Neural cell (in vitro differentiated cells): Measurements from ENCODE around the gene ALOX12. TPM values are rescaled to one million over a fixed set of nuclear protein-coding genes. Genes with fewer than 3 reads are reported as not detected.

Experiments used
- H2AFZ ChIP-seq: fragments of 200-600, 300-800 bp; sonication (generic), shearing (Covaris generic); 2 replicates; pipeline ENCODE4 v1.6.0; 2014; ENCODE audit warnings: low read depth, mild to moderate bottlenecking, antibody characterized with exemption, low read length, moderate library complexity
- H3F3A ChIP-seq: fragments of 200-600 bp; shearing (Covaris generic); 2 replicates; pipeline ENCODE4 v1.6.1; 2016; ENCODE audit warnings: mild to moderate bottlenecking, moderate library complexity, mixed read lengths, antibody characterized with exemption, low read length; ENCODE audit not compliant: insufficient read depth, poor library complexity, severe bottlenecking
- H3K27ac ChIP-seq: fragments of 200-600, 300-800 bp; sonication (generic), shearing (Covaris generic); 2 replicates; pipeline ENCODE4 v1.5.1; 2014; ENCODE audit warnings: mild to moderate bottlenecking, low read length, moderate library complexity
- H3K27me3 ChIP-seq: fragments of 300-800, 200-600 bp; sonication (generic), shearing (Covaris generic); 2 replicates; pipeline ENCODE4 v1.6.0; 2014; ENCODE audit warnings: mild to moderate bottlenecking, low read depth, low read length, moderate library complexity; ENCODE audit not compliant: insufficient read depth
- H3K36me3 ChIP-seq: fragments of 300-800, 200-600 bp; sonication (generic), shearing (Covaris generic); 2 replicates; pipeline ENCODE4 v1.5.1; 2014; ENCODE audit warnings: mild to moderate bottlenecking, antibody characterized with exemption, low read length, moderate library complexity; ENCODE audit not compliant: insufficient read depth
- H3K4me2 ChIP-seq: fragments of 300-800, 200-600 bp; sonication (generic), shearing (Covaris generic); 2 replicates; pipeline ENCODE4 v1.6.0; 2014; ENCODE audit warnings: mild to moderate bottlenecking, low read length
- H3K4me3 ChIP-seq: fragments of 300-800, 200-600 bp; sonication (generic), shearing (Covaris generic); 2 replicates; pipeline ENCODE4 v1.5.1; 2014; ENCODE audit warnings: mild to moderate bottlenecking, low read length, moderate library complexity
- H3K79me2 ChIP-seq: fragments of 200-600 bp; shearing (Covaris generic); replicated peaks from 2 replicates; pipeline ENCODE4 v1.6.0; 2014; ENCODE audit warnings: mild to moderate bottlenecking, low read length, moderate library complexity; ENCODE audit not compliant: insufficient read depth
- H3K9ac ChIP-seq: fragments of 300-800, 200-600 bp; sonication (generic), shearing (Covaris generic); 2 replicates; pipeline ENCODE4 v1.6.1; 2016; ENCODE audit warnings: mild to moderate bottlenecking, low read length, mixed read lengths
- H3K9me2 ChIP-seq: fragments of 200-600 bp; shearing (Covaris generic); 2 replicates; pipeline ENCODE4 v1.6.1; 2016; ENCODE audit warnings: mild to moderate bottlenecking, low read length, mixed read lengths; ENCODE audit not compliant: insufficient read depth
- H3K9me3 ChIP-seq: fragments of 200-600, 300-800 bp; sonication (generic), shearing (Covaris generic); 2 replicates; pipeline ENCODE4 v1.6.1; 2016; ENCODE audit warnings: mild to moderate bottlenecking, mixed run types, low read length, moderate library complexity, mixed read lengths
- H4K20me1 ChIP-seq: fragments of 200-600 bp; shearing (Covaris generic); 2 replicates; pipeline ENCODE4 v1.6.1; 2016; ENCODE audit warnings: mild to moderate bottlenecking, mixed run types; ENCODE audit not compliant: insufficient read depth
- EP300 ChIP-seq: fragments of 450-650 bp; conservative IDR thresholded peaks from 2 replicates; pipeline ENCODE4 v1.6.1; 2014; ENCODE audit warnings: antibody characterized with exemption, mild to moderate bottlenecking, moderate library complexity; ENCODE audit not compliant: poor library complexity, severe bottlenecking
- EZH2 ChIP-seq: fragments of 200-600, 300-800 bp; shearing (Covaris generic), sonication (generic); IDR thresholded peaks from 2 replicates; pipeline ENCODE4 v1.6.1; 2014; ENCODE audit warnings: antibody characterized with exemption, low read length, borderline replicate concordance, mild to moderate bottlenecking; ENCODE audit not compliant: insufficient read depth, poor library complexity, severe bottlenecking
- MXI1 ChIP-seq: fragments of 450-650 bp; conservative IDR thresholded peaks from 2 replicates; pipeline ENCODE4 v1.6.1; 2014; ENCODE audit warnings: antibody characterized with exemption, mild to moderate bottlenecking; ENCODE audit not compliant: poor library complexity, severe bottlenecking
- POLR2AphosphoS5 ChIP-seq: IDR thresholded peaks from 2 replicates; pipeline ENCODE4 v1.6.1; 2012
- RAD21 ChIP-seq: fragments of 450-650 bp; conservative IDR thresholded peaks from 2 replicates; pipeline ENCODE4 v1.6.1; 2014; ENCODE audit warnings: antibody characterized with exemption, mild to moderate bottlenecking, moderate library complexity
- SMC3 ChIP-seq: fragments of 450-650 bp; conservative IDR thresholded peaks from 2 replicates; pipeline ENCODE4 v1.6.1; 2014; ENCODE audit warnings: antibody characterized with exemption, mild to moderate bottlenecking, moderate library complexity; ENCODE audit not compliant: poor library complexity
- TAF1 ChIP-seq: IDR thresholded peaks from 2 replicates; pipeline ENCODE4 v1.6.1; 2012; ENCODE audit warnings: low read depth
- polyA plus RNA-seq: library from polyadenylated mRNA; depleted of rRNA; stranded (reverse); fragments of >200 nt; gene quantifications from 2 replicates; pipeline ENCODE4 v1.2.3, GENCODE V29; 2014
- TF ChIP-seq, protein P1 (sequence below): fragments of 450-650 bp; IDR thresholded peaks from 2 replicates; pipeline ENCODE4 v1.5.1; 2014; ENCODE audit warnings: antibody characterized with exemption, mild to moderate bottlenecking, moderate library complexity; ENCODE audit not compliant: poor library complexity, severe bottlenecking
- TF ChIP-seq, protein P2 (sequence below): IDR thresholded peaks from 2 replicates; pipeline ENCODE4 v1.6.1; 2012; ENCODE audit warnings: borderline replicate concordance

The ALOX12 gene
- polyA plus RNA-seq, 1 donor from 2014 or later: not detected

DNA sequence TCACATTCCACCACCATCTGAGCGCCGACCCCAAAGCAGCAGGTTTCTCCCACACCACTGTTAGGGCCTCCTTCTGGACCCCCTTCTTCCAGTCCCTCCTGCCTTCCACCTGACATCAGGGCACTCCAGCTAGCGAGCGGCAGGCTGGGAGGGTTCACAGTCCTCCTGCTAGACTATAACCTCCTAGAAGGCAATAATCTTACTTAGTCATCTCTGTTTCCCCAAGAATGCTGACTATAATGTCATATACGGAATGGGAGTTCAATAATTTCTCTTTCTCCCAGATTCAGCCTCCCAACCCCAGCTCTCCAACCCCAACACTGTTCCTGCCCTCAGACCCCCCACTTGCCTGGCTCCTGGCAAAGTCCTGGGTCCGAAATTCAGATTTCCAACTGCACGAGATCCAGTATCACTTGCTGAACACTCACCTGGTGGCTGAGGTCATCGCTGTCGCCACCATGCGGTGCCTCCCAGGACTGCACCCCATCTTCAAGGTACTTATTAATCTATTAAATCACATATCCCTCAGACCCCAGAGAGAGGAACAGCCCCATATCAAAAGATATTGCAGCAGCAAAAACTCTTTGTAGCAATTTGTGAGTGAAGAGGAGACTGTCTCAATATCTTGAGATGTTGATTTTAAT is 5.6 kb downstream of the ALOX12 start:
- no peaks in the 10 kb centered on the region for H3K79me2 ChIP-seq
- no peak overlapping the region for H3K27ac ChIP-seq
- no peak overlapping the region for H3K4me3 ChIP-seq
- no peaks in the 10 kb centered on the region for H3F3A ChIP-seq
- H3K27me3 ChIP-seq: peaks cover 2% of the 10 kb centered on the region
- H2AFZ ChIP-seq: no peak overlapping the region
- no peak overlapping the region for H3K4me2 ChIP-seq
- no peak overlapping the region for H3K9ac ChIP-seq
- H3K9me3 ChIP-seq: no peaks in the 10 kb centered on the region
- H3K36me3 ChIP-seq: no peaks in the 10 kb centered on the region
- H3K9me2 ChIP-seq: no peaks in the 10 kb centered on the region
- TF ChIP-seq EP300: no peak
- TF ChIP-seq TAF1: no peak
- TF ChIP-seq RAD21: peak; percentile 45
- TF ChIP-seq EZH2: no peak
- TF ChIP-seq POLR2AphosphoS5: no peak
- no peak for TF ChIP-seq MXI1
- peak; percentile 61 for TF ChIP-seq SMC3
- TF ChIP-seq, protein P1, sequence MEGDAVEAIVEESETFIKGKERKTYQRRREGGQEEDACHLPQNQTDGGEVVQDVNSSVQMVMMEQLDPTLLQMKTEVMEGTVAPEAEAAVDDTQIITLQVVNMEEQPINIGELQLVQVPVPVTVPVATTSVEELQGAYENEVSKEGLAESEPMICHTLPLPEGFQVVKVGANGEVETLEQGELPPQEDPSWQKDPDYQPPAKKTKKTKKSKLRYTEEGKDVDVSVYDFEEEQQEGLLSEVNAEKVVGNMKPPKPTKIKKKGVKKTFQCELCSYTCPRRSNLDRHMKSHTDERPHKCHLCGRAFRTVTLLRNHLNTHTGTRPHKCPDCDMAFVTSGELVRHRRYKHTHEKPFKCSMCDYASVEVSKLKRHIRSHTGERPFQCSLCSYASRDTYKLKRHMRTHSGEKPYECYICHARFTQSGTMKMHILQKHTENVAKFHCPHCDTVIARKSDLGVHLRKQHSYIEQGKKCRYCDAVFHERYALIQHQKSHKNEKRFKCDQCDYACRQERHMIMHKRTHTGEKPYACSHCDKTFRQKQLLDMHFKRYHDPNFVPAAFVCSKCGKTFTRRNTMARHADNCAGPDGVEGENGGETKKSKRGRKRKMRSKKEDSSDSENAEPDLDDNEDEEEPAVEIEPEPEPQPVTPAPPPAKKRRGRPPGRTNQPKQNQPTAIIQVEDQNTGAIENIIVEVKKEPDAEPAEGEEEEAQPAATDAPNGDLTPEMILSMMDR: peak; percentile 64
- TF ChIP-seq, protein P2, sequence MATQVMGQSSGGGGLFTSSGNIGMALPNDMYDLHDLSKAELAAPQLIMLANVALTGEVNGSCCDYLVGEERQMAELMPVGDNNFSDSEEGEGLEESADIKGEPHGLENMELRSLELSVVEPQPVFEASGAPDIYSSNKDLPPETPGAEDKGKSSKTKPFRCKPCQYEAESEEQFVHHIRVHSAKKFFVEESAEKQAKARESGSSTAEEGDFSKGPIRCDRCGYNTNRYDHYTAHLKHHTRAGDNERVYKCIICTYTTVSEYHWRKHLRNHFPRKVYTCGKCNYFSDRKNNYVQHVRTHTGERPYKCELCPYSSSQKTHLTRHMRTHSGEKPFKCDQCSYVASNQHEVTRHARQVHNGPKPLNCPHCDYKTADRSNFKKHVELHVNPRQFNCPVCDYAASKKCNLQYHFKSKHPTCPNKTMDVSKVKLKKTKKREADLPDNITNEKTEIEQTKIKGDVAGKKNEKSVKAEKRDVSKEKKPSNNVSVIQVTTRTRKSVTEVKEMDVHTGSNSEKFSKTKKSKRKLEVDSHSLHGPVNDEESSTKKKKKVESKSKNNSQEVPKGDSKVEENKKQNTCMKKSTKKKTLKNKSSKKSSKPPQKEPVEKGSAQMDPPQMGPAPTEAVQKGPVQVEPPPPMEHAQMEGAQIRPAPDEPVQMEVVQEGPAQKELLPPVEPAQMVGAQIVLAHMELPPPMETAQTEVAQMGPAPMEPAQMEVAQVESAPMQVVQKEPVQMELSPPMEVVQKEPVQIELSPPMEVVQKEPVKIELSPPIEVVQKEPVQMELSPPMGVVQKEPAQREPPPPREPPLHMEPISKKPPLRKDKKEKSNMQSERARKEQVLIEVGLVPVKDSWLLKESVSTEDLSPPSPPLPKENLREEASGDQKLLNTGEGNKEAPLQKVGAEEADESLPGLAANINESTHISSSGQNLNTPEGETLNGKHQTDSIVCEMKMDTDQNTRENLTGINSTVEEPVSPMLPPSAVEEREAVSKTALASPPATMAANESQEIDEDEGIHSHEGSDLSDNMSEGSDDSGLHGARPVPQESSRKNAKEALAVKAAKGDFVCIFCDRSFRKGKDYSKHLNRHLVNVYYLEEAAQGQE: no peak
- no peaks in the 10 kb centered on the region for H4K20me1 ChIP-seq

DNA sequence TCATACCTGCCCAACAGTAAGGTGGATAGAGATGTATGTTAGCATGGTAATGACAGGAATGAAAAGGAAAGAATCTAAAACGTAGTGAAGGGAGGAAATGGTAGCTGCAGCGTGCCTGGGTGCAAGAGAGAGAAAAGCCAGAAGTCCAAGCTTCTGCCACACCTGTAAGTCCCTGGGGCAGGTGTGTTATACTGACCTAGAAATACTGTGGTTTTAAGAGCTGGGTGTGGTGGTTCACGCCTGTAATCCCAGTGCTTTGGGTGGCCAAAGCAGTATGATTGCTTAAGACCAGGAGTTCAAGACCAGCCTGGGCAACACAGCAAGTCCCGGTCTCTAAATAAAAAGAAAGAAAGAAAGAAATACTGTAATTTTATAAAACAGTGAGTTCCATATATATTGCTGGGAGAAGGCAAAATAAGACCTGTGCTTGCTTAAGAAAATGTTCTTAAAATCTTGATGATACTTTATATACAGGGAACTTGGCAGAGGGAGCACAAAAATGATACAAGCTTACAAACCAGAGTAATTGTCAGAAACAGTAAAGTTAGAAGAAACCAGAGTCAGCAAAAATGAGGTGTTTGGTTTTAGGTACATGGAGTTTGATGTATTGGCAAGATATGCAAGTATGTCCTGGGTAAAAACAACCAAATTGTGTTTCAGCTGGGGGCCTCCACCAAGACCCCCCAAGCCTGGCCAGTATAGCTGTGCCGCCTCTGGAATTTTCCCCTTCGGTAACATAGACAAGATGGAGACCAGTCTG is 6.6 kb downstream of the ALOX12 start:
- no peaks in the 10 kb centered on the region for H3K36me3 ChIP-seq
- no peaks in the 10 kb centered on the region for H3K9me3 ChIP-seq
- no peak overlapping the region for H3K4me3 ChIP-seq
- H4K20me1 ChIP-seq: no peaks in the 10 kb centered on the region
- H3K9ac ChIP-seq: no peak overlapping the region
- no peak overlapping the region for H2AFZ ChIP-seq
- TF ChIP-seq, protein P2: no peak
- TF ChIP-seq SMC3: no peak
- H3K27ac ChIP-seq: no peak overlapping the region
- no peaks in the 10 kb centered on the region for H3F3A ChIP-seq
- H3K27me3 ChIP-seq: no peaks in the 10 kb centered on the region
- H3K9me2 ChIP-seq: no peaks in the 10 kb centered on the region
- H3K4me2 ChIP-seq: no peak overlapping the region
- H3K79me2 ChIP-seq: no peaks in the 10 kb centered on the region
